ENCODE data around the gene SETD3. TPM values are rescaled to one million over a fixed set of nuclear protein-coding genes. Genes with fewer than 3 reads are reported as not detected.

Gene SETD3
- polyA plus RNA-seq, 1 donor (not counting 4 experiments of a cell fraction or from before 2014, with no cell fraction given), result 48.1 TPM

- Histone ChIP-seq H3K4me2 (ENCODE audit: control insufficient read depth, extremely low read depth, insufficient read depth, low read depth, low read length) (no peak overlapping the region), H3K9me3 (ENCODE audit: control insufficient read depth, low read depth, low read length) (no peaks in the 10 kb centered on the region), H3K79me2 (ENCODE audit: control insufficient read depth, insufficient read depth, low read length) (peaks cover 31% of the 10 kb centered on the region), H4K20me1 (ENCODE audit: control insufficient read depth, extremely low read depth, insufficient read depth, low read length) (peaks cover 5% of the 10 kb centered on the region), H3K4me1 (ENCODE audit: control insufficient read depth, extremely low read depth, insufficient read depth, low read length) (peaks cover 4% of the 10 kb centered on the region), H3K9me1 (ENCODE audit: control insufficient read depth, extremely low read depth, insufficient read depth, low read length) (no peaks in the 10 kb centered on the region), H3K9ac (ENCODE audit: control insufficient read depth, extremely low read depth, insufficient read depth, low read length) (no peak overlapping the region), H2AFZ (ENCODE audit: control insufficient read depth, low read length) (no peak overlapping the region), H3K27me3 (ENCODE audit: control insufficient read depth, extremely low read depth, insufficient read depth, low read length) (no peaks in the 10 kb centered on the region), H3K4me3 (ENCODE audit: control insufficient read depth in 2 of 3, extremely low read depth in 1 of 3, insufficient read depth in 2 of 3, low read depth in 1 of 3, low read length in 3 of 3) (no peak overlapping the region), H3K36me3 (ENCODE audit: control insufficient read depth in 2 of 2, extremely low read depth in 1 of 2, insufficient read depth in 2 of 2, low read length in 2 of 2) (peaks cover 0 to 2% of the 10 kb centered on the region in 2 experiments), H3K27ac (ENCODE audit: control insufficient read depth, insufficient read depth, low read length) (no peak overlapping the region)
- FAIRE-seq (no peak), DNase-seq (ENCODE audit: low read depth, low spot score) (no peak)
- dilution Hi-C loops (cut with MboI; ENCODE audit: extremely low pct_ligation_motif_present, low sequenced_read_pairs), result no loop called here
- TF ChIP-seq EZH2 (IDR thresholded peaks at IDR 0.05; ENCODE audit: low read length) (no peak), CTCF (optimal IDR thresholded peaks at IDR 0.05 in 1 of 3, IDR thresholded peaks at IDR 0.05 in 1 of 3, conservative IDR thresholded peaks at IDR 0.05 in 1 of 3; ENCODE audit: extremely low read depth in 1 of 3, insufficient read depth in 2 of 3, low read length in 3 of 3) (no peak)
Observed at GRCh38 chr14:99522025-99522401, 41.4 kb upstream of the SETD3 start.

DNA sequence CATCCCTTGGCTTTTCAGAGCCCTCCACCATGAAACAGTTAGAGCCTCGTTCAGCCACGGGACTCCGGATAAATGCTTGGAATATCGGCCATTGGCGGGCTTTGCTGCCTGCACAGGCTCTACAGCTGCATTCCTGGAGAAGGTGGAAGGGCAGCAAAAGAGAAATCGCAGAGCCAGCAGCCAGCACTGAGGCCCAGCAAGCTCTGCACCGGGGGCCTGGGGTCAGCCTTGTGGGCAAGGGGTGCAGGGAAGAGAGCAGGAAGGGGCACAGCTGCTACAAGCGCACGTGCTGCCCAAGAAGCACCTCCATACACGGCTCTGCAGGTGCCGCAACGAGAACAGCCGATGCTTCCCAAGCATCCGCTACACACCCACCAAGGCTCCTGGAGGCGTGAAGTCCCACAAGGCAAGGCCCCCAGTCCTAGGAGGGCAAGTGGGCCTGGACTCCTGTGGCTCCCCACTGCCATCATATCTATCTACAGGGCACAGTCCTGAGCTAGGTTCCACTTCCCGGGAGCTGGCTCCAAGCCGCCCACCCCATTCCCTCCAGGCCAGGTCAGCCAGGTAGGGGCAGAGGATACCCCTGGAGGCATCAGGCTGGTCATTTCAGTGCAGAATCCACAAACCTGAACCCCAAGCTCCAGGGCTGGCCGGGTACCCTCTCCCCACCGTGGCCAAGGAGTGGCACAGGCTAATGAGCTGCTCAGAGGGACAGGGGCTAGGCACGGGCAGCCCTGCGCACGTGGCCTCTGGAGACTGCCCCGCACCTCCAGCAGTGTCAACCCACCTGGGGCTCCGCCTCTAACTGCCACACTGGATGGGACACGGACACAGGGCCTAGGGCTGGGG lies 40.7 kb upstream of the SETD3 start:
- Histone ChIP-seq H3K36me3 (ENCODE audit: control insufficient read depth in 2 of 2, extremely low read depth in 1 of 2, insufficient read depth in 2 of 2, low read length in 2 of 2) (peaks cover 0 to 2% of the 10 kb centered on the region in 2 experiments), H3K4me2 (ENCODE audit: control insufficient read depth, extremely low read depth, insufficient read depth, low read depth, low read length) (no peak overlapping the region), H3K79me2 (ENCODE audit: control insufficient read depth, insufficient read depth, low read length) (peaks cover 26% of the 10 kb centered on the region), H3K9me1 (ENCODE audit: control insufficient read depth, extremely low read depth, insufficient read depth, low read length) (no peaks in the 10 kb centered on the region), H3K27ac (ENCODE audit: control insufficient read depth, insufficient read depth, low read length) (no peak overlapping the region), H2AFZ (ENCODE audit: control insufficient read depth, low read length) (no peak overlapping the region), H3K4me3 (ENCODE audit: control insufficient read depth in 2 of 3, extremely low read depth in 1 of 3, insufficient read depth in 2 of 3, low read depth in 1 of 3, low read length in 3 of 3) (no peak overlapping the region), H3K4me1 (ENCODE audit: control insufficient read depth, extremely low read depth, insufficient read depth, low read length) (peaks cover 4% of the 10 kb centered on the region), H3K9ac (ENCODE audit: control insufficient read depth, extremely low read depth, insufficient read depth, low read length) (no peak overlapping the region), H3K9me3 (ENCODE audit: control insufficient read depth, low read depth, low read length) (no peaks in the 10 kb centered on the region), H4K20me1 (ENCODE audit: control insufficient read depth, extremely low read depth, insufficient read depth, low read length) (peaks cover 5% of the 10 kb centered on the region), H3K27me3 (ENCODE audit: control insufficient read depth, extremely low read depth, insufficient read depth, low read length) (no peaks in the 10 kb centered on the region)
- TF ChIP-seq EZH2 (IDR thresholded peaks at IDR 0.05; ENCODE audit: low read length), result no peak
- TF ChIP-seq CTCF (optimal IDR thresholded peaks at IDR 0.05 in 1 of 3, IDR thresholded peaks at IDR 0.05 in 1 of 3, conservative IDR thresholded peaks at IDR 0.05 in 1 of 3; ENCODE audit: extremely low read depth in 1 of 3, insufficient read depth in 2 of 3, low read length in 3 of 3), result no peak
- DNase-seq (ENCODE audit: low read depth, low spot score) (no peak), FAIRE-seq (no peak)
- dilution Hi-C loops (cut with MboI; ENCODE audit: extremely low pct_ligation_motif_present, low sequenced_read_pairs), result no loop called here

Data from keratinocyte (primary cell).